NT2/D1 (cell line): ENCODE data around the gene PHC2.

ENCODE experiments used
- DNase-seq: peaks from one replicate; pipeline ENCODE4 v3.0.0-alpha.2; 2011; ENCODE audit warnings: low read depth, low spot score
- H3K27me3 ChIP-seq: 2 replicates; pipeline ENCODE4 v1.6.0; 2011; ENCODE audit warnings: mild to moderate bottlenecking; ENCODE audit not compliant: insufficient read length, insufficient read depth
- H3K36me3 ChIP-seq: 2 replicates; pipeline ENCODE4 v1.6.1; 2011; ENCODE audit warnings: mild to moderate bottlenecking, low read length, mixed read lengths; ENCODE audit not compliant: insufficient read depth, insufficient read length
- H3K4me1 ChIP-seq: 2 replicates; pipeline ENCODE4 v1.5.1; 2011; ENCODE audit not compliant: insufficient read depth, insufficient read length
- H3K4me3 ChIP-seq: 2 replicates; pipeline ENCODE4 v1.5.1; 2011; ENCODE audit warnings: low read depth; ENCODE audit not compliant: insufficient read length
- H3K9ac ChIP-seq: 2 replicates; pipeline ENCODE4 v1.6.0; 2011; ENCODE audit warnings: low read depth; ENCODE audit not compliant: insufficient read length
- H3K9me3 ChIP-seq: 2 replicates; pipeline ENCODE4 v1.5.1; 2011; ENCODE audit warnings: mild to moderate bottlenecking, low read length; ENCODE audit not compliant: insufficient read depth
- SUZ12 ChIP-seq: IDR thresholded peaks from 2 replicates; pipeline ENCODE4 v1.6.1; 2011; ENCODE audit not compliant: insufficient read length, insufficient read depth; ENCODE audit errors: extremely low read depth
- YY1 ChIP-seq: IDR thresholded peaks from 2 replicates; pipeline ENCODE4 v1.6.1; 2011; ENCODE audit not compliant: insufficient read length, insufficient read depth
- ZNF274 ChIP-seq: IDR thresholded peaks from 2 replicates; pipeline ENCODE4 v1.6.1; 2011; ENCODE audit warnings: mild to moderate bottlenecking, low read depth, low read length

Gene PHC2

DNA sequence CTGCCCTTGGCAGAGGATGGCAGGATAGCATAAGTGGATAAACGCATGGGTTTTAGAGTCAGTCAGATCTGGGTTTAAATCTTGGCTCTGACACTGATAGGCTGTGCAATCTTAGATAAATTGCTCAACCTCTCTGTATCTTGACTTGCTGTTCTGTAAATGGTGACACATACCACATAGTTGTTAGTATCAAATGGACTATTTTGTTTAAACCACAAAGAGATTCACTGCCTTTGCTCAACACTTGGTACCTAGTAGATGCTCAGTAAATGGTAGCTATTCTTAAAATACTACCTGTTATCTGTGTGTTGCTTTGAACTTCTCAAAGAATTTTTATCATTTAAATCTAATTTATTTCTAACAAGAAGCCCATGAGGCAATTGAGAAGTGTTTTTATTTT lies 70.5 kb downstream of the PHC2 start:
- no peak for DNase-seq
- Histone ChIP-seq H3K9me3 (peaks cover 14% of the 10 kb centered on the region), H3K9ac (no peak overlapping the region), H3K4me3 (no peak overlapping the region), H3K36me3 (no peaks in the 10 kb centered on the region), H3K27me3 (no peaks in the 10 kb centered on the region), H3K4me1 (peaks cover 18% of the 10 kb centered on the region)
- TF ChIP-seq ZNF274 (no peak), YY1 (no peak), SUZ12 (no peak)

DNA sequence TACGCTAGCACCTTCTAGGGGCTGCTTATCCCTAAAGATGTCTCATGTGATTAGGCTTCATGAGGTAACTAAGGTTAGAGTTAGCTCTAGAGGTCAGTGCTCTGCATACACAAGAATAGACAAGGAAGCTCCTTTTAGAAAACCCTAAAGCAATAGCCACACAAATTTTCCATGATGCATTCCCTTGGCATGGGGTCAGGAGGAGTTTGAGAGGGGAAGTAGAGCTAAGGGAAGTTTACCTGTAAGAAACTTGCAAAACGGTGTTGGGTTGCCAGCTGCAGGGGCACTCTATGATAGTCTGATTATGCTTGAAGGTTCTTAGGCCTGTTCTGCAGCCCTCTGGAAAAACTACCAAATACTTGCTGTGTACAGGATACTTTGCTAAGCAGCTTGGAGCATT lies 71.0 kb downstream of the PHC2 start:
- Histone ChIP-seq H3K4me1 (peaks cover 17% of the 10 kb centered on the region), H3K27me3 (no peaks in the 10 kb centered on the region), H3K9me3 (peaks cover 14% of the 10 kb centered on the region), H3K4me3 (no peak overlapping the region), H3K9ac (no peak overlapping the region), H3K36me3 (no peaks in the 10 kb centered on the region)
- DNase-seq, result no peak
- TF ChIP-seq YY1 (no peak), ZNF274 (no peak), SUZ12 (no peak)

DNA sequence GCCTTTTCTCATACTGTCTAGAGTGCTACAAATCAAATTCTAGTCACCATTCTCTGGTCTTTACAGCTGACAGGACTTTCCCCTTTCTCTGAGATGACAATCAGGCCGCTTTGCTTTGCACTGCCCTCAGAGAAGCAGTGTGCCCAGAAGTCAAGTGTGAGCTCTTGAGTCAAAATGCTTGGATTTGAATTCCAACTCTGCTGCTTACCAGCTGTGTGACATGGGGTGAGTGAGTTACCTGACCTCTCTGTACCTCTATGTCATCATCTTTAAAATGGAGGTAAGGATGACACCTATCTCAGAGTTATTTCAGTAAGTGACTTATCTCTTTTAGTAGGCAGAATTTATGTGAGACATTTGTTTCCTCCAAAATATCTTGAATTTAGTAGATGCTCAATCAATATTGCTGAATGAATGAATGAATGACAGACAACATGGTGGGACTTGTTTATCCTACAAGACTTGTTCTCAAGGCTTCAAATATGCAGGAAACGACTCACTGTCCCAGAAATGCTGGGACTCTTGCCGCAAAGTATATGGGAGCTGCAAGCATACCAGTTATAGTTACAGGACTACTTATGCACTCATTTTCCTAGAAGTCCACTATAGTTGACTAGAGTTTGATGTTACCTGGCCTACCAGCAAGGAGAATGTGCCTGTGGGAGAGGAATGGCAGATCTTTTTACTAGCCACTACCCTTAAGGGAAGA lies 71.9 kb downstream of the PHC2 start:
- DNase-seq, result no peak
- TF ChIP-seq YY1, result no peak
- TF ChIP-seq ZNF274, result no peak
- no peak for TF ChIP-seq SUZ12
- peaks cover 7% of the 10 kb centered on the region for H3K36me3 ChIP-seq
- H3K27me3 ChIP-seq, result peaks cover 3% of the 10 kb centered on the region
- H3K4me3 ChIP-seq, result no peak overlapping the region
- H3K9me3 ChIP-seq, result peaks cover 14% of the 10 kb centered on the region
- peaks cover 12% of the 10 kb centered on the region for H3K4me1 ChIP-seq
- H3K9ac ChIP-seq, result no peak overlapping the region

DNA sequence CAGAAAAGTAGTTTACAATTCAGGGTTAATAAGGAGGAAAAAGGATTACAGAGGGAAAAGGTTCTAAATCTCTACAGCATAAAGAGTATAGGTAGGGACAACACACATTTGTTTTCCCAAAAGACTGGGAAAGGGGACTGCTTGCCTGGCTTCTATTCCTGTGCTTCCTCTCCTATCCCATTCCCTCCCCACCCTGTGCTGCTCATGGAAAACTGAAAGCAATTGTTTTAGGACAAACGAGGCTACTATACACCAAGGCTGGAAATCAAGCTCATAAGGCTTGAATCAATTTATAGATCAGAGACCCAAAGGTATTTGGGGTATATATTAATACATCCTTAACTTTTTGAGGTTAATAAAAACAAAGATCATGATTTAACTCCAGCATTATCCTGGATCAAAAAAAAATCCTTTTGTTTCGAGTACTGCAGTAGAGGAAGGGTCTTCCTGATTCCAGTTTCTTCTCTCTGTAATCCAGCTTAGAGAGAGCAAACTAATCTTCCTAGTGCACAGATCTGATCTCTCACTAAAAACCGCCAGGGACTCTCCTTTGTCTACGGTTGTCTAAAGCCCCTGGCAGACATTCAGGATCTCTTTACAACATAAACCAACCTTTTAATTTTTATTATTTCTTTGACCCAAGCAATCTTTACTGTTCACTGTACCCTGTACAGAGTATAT lies 72.6 kb downstream of the PHC2 start:
- H3K4me1 ChIP-seq, result peaks cover 7% of the 10 kb centered on the region
- H3K9ac ChIP-seq, result no peak overlapping the region
- TF ChIP-seq SUZ12 (no peak), YY1 (no peak), ZNF274 (no peak)
- peaks cover 8% of the 10 kb centered on the region for H3K27me3 ChIP-seq
- H3K36me3 ChIP-seq, result peaks cover 8% of the 10 kb centered on the region
- H3K9me3 ChIP-seq, result peaks cover 14% of the 10 kb centered on the region
- DNase-seq, result no peak
- no peak overlapping the region for H3K4me3 ChIP-seq

DNA sequence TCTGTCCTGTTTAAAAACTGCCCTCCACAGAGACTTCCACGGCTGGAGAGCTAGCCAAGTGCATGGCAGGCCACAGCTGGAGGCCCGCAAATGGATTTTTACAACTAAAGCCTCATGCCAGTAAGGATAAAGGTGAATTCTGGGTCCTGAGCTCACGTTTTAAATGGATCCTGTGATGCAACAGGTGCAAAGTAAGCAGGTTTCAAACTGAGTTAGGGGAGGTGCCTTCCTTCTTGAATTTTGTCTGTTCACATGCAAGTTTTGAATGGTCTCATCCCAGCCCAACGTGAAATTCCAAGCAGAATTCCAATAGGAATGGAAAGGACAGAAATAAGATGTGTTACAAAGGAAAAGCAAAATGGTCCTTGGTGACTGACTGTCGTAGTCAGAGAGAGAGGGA lies 73.8 kb downstream of the PHC2 start:
- Histone ChIP-seq H3K36me3 (peaks cover 8% of the 10 kb centered on the region), H3K9ac (no peak overlapping the region), H3K4me3 (no peak overlapping the region), H3K27me3 (peaks cover 19% of the 10 kb centered on the region), H3K9me3 (peaks cover 14% of the 10 kb centered on the region), H3K4me1 (peaks cover 6% of the 10 kb centered on the region)
- DNase-seq, result no peak
- TF ChIP-seq YY1, result no peak
- no peak for TF ChIP-seq ZNF274
- TF ChIP-seq SUZ12, result no peak

DNA sequence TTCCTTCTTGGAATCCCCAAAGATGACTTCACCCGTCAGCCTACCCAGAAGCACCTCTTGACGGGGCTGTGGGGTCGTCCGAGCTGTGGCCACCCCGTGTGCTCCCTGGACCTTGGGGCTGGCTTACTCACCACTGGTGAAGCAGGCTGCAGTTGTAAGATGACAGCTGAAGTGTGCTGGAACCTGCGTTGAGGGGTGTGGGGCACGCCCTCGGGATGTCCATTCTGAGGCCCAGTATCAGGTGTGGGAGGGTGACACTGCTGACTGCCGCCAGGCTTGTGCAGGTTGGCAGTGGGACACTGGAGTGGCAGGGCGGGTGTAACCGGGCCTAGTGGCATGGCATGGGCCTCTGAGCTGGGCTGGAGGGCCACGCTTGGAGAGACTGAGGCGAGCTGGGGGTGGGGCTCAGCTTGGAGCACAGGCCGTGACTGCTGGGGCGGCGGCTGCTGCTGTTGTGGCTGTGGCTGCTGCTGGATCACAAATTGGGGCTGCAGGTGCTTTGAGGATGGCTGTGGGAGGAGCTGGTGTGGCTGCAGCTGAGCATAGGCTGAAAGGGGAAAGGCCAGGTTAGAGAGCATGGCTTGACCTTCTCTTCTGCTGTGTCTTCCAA lies 76.1 kb downstream of the PHC2 start:
- Histone ChIP-seq H3K9ac (no peak overlapping the region), H3K9me3 (peaks cover 14% of the 10 kb centered on the region), H3K36me3 (peaks cover 8% of the 10 kb centered on the region), H3K4me1 (peaks cover 1% of the 10 kb centered on the region), H3K4me3 (no peak overlapping the region), H3K27me3 (peaks cover 42% of the 10 kb centered on the region)
- DNase-seq, result no peak
- TF ChIP-seq YY1 (no peak), SUZ12 (no peak), ZNF274 (no peak)

DNA sequence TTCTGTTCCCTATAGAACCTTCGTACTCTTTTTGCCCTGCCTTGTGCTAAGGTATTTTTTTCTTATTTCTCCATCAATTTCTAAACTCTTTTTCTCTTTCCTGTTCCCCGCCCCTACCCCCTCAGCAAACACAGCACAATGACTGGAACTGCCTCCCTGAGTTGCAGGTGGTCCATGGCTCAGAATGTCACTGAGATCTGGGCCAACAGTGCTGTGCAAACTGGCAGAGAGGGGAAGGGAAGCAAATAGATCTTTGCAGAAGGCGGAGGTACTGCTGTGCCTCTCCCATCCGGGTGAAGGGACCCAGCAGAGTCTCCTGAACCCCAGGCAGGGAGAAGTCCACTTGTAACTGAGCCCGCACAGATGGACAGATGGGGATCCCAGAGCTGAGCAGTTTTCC lies 77.4 kb downstream of the PHC2 start:
- H3K4me1 ChIP-seq, result no peaks in the 10 kb centered on the region
- H3K4me3 ChIP-seq, result no peak overlapping the region
- no peak for DNase-seq
- TF ChIP-seq SUZ12 (no peak), ZNF274 (no peak), YY1 (no peak)
- H3K9me3 ChIP-seq, result peaks cover 9% of the 10 kb centered on the region; the same call in 1 of the 2 replicates
- H3K9ac ChIP-seq, result no peak overlapping the region
- peaks cover 8% of the 10 kb centered on the region for H3K36me3 ChIP-seq
- peaks cover 47% of the 10 kb centered on the region for H3K27me3 ChIP-seq
